ENCODE data around the gene LRRC1.

The LRRC1 gene

DNA sequence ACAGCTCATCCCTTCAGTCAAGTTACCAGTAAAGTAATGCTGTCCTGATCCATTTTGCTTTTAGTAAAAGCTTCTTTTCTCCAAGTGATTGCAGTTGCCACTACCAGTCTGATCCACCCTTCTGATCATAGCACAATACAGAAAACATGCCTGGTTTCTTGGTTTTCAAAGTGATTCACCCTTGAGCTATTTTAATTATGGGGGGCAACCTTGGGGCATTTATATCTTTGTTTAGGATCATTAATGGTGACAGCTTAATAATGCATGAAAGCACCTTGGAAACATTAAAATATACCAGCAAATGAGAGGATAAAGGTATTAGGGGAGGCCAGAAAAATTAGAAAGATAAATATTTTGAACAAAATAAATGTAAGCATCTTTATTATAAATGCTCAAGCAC is 38.4 kb downstream of the LRRC1 start:
- TF ChIP-seq, protein P1, sequence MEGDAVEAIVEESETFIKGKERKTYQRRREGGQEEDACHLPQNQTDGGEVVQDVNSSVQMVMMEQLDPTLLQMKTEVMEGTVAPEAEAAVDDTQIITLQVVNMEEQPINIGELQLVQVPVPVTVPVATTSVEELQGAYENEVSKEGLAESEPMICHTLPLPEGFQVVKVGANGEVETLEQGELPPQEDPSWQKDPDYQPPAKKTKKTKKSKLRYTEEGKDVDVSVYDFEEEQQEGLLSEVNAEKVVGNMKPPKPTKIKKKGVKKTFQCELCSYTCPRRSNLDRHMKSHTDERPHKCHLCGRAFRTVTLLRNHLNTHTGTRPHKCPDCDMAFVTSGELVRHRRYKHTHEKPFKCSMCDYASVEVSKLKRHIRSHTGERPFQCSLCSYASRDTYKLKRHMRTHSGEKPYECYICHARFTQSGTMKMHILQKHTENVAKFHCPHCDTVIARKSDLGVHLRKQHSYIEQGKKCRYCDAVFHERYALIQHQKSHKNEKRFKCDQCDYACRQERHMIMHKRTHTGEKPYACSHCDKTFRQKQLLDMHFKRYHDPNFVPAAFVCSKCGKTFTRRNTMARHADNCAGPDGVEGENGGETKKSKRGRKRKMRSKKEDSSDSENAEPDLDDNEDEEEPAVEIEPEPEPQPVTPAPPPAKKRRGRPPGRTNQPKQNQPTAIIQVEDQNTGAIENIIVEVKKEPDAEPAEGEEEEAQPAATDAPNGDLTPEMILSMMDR (IDR thresholded peaks at IDR 0.05; ENCODE audit: poor library complexity, severe bottlenecking), result no peak
- DNase-seq (ENCODE audit: low spot score), result no peak
- Histone ChIP-seq H3K27ac (ENCODE audit: poor library complexity, severe bottlenecking) (no peak overlapping the region), H3K27me3 (ENCODE audit: insufficient read depth, poor library complexity, severe bottlenecking) (no peaks in the 10 kb centered on the region), H3K9me3 (ENCODE audit: severe bottlenecking) (no peaks in the 10 kb centered on the region), H3K36me3 (ENCODE audit: low read depth) (peaks cover 3% of the 10 kb centered on the region; the same call in 1 of the 2 replicates), H3K4me1 (ENCODE audit: insufficient read depth, poor library complexity, severe bottlenecking) (peaks cover 21% of the 10 kb centered on the region), H3K4me3 (ENCODE audit: severe bottlenecking) (no peak overlapping the region)
- no peak for ATAC-seq (ENCODE audit: low read depth)

DNA sequence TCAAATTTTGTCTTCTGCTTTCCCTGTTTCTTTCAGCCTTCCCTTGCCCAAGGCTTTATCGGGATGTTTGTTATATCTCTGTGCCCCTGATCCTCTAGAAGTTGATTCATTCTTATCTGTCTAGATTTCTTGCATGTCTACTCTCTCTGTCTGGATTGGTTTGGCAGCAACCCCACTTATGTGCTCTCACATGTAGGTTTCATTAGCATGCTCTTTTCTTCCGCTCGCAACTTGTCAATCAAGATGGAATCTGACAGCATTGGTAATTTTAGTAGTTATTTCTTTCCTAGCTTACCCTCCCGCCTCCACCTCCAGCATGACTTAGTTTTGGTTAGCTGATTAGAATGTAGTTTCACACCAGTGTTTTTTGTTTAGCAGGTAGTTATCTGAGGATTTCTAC is 39.3 kb downstream of the LRRC1 start:
- H3K36me3 ChIP-seq (ENCODE audit: low read depth), result peaks cover 3% of the 10 kb centered on the region; the same call in 1 of the 2 replicates
- TF ChIP-seq, protein P1 (IDR thresholded peaks at IDR 0.05; ENCODE audit: poor library complexity, severe bottlenecking), result no peak
- no peak for DNase-seq (ENCODE audit: low spot score)
- H3K4me1 ChIP-seq (ENCODE audit: insufficient read depth, poor library complexity, severe bottlenecking), result peaks cover 13% of the 10 kb centered on the region
- H3K4me3 ChIP-seq (ENCODE audit: severe bottlenecking), result no peak overlapping the region
- H3K9me3 ChIP-seq (ENCODE audit: severe bottlenecking), result no peaks in the 10 kb centered on the region
- no peak overlapping the region for H3K27ac ChIP-seq (ENCODE audit: poor library complexity, severe bottlenecking)
- H3K27me3 ChIP-seq (ENCODE audit: insufficient read depth, poor library complexity, severe bottlenecking), result no peaks in the 10 kb centered on the region
- no peak for ATAC-seq (ENCODE audit: low read depth)

DNA sequence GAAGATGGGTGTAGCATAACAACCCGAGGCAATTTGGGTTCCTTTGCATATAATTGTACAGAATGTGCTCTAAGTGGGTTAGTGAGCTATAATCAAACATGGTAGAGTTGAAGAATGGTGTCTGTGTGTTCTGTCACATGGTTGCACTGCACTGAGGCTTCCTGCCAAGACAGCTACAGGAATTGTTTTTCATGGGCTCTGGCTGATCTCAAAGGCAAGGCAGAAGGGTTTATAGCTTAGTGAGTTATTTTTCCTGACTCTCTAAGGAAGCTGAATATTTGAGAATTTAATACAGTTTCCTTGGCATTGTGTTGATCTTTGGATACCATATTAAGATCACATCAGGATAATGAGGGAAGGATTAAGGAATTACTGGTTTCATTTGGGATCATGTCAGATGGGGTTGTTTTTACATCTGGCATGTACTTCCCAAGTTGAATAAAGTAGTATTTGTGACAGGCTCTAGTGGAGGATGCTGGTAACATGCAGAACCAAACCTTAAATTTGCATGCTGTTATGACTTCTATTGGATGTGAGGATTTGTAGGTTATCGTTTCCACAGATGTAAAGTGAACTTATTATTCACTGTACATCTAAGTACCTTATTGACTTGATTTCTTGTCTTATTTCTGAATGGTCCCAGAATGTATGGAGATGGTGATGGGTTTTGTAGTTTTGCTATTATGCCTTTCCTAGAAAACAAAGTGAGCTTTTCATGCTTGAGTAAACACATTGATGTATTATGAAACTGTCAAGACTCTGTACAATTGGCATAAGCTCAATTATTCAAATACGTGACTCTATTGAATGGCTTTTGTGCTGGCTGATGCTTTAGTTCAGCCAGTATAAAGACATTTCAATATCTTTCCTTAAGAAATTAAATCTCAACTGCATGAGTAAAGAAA is 43.3 kb downstream of the LRRC1 start:
- TF ChIP-seq, protein P1 (IDR thresholded peaks at IDR 0.05; ENCODE audit: poor library complexity, severe bottlenecking), result no peak
- DNase-seq (ENCODE audit: low spot score) (no peak), ATAC-seq (ENCODE audit: low read depth) (no peak)
- Histone ChIP-seq H3K27me3 (ENCODE audit: insufficient read depth, poor library complexity, severe bottlenecking) (no peaks in the 10 kb centered on the region), H3K9me3 (ENCODE audit: severe bottlenecking) (peaks cover 5% of the 10 kb centered on the region), H3K27ac (ENCODE audit: poor library complexity, severe bottlenecking) (no peak overlapping the region), H3K4me3 (ENCODE audit: severe bottlenecking) (no peak overlapping the region), H3K4me1 (ENCODE audit: insufficient read depth, poor library complexity, severe bottlenecking) (no peaks in the 10 kb centered on the region), H3K36me3 (ENCODE audit: low read depth) (peaks cover 5% of the 10 kb centered on the region; the same call in 1 of the 2 replicates)

DNA sequence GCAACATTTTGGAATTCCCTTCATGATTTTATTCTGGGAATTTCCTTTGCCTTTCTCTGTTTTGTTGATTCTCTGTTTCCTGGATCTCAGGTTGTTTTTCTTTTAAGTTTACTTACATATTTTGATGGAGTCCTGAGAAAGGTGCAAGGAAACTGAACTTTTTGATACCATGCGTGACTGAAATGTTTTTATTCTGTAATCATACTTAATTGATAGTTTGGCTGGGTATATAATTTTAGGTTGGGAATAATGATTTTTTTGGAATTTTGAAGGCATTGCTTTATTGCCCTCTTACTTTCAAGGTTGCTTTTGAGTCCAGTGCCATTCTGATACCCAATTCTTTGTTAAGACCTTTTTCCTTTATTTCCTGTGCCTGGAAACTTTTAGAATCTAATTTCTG is 45.2 kb downstream of the LRRC1 start:
- Histone ChIP-seq H3K9me3 (ENCODE audit: severe bottlenecking) (peaks cover 5% of the 10 kb centered on the region), H3K27me3 (ENCODE audit: insufficient read depth, poor library complexity, severe bottlenecking) (no peaks in the 10 kb centered on the region), H3K4me1 (ENCODE audit: insufficient read depth, poor library complexity, severe bottlenecking) (no peaks in the 10 kb centered on the region), H3K36me3 (ENCODE audit: low read depth) (peaks cover 5% of the 10 kb centered on the region; the same call in 1 of the 2 replicates), H3K27ac (ENCODE audit: poor library complexity, severe bottlenecking) (no peak overlapping the region), H3K4me3 (ENCODE audit: severe bottlenecking) (no peak overlapping the region)
- TF ChIP-seq, protein P1 (IDR thresholded peaks at IDR 0.05; ENCODE audit: poor library complexity, severe bottlenecking), result no peak
- DNase-seq (ENCODE audit: low spot score) (no peak), ATAC-seq (ENCODE audit: low read depth) (no peak)

Measured in RWPE2 (cell line).